NCI-H526 (cell line): ENCODE results near the gene BRSK2.

ENCODE experiments used
- DNase-seq, 2 experiments: peaks; one replicate each; lab custom pipeline; 2025; lab: John Stamatoyannopoulos, UW

BRSK2 gene

GRCh38 chr11:1375955-1376258, 13.8 kb upstream of the BRSK2 start:
- DNase-seq: no peak

- no peak for DNase-seq
These were observed 12.4 kb upstream of the BRSK2 start for GRCh38 chr11:1377231-1377780.

GRCh38 chr11:1381793-1382425, 7.8 kb upstream of the BRSK2 start:
- no peak for DNase-seq

GRCh38 chr11:1382429-1382828, 7.3 kb upstream of the BRSK2 start:
- no peak for DNase-seq

GRCh38 chr11:1382831-1383607, 6.7 kb upstream of the BRSK2 start:
- DNase-seq: peak; percentile 57 to 88

GRCh38 chr11:1384199-1384970, 5.3 kb upstream of the BRSK2 start:
- DNase-seq: peak in 1 of 2 experiments; percentile 29

GRCh38 chr11:1387521-1387920, 2.2 kb upstream of the BRSK2 start:
- DNase-seq: no peak

- peak in 1 of 2 experiments; percentile 41 for DNase-seq
These were observed 1.6 kb upstream of the BRSK2 start for GRCh38 chr11:1387961-1388762.

- DNase-seq: peak; percentile 46 to 78
These were observed 1.0 kb upstream of the BRSK2 start for GRCh38 chr11:1388763-1389102.

GRCh38 chr11:1389103-1389931, 417 bp upstream of the BRSK2 start:
- DNase-seq: peak; percentile 91 to 99

- peak in 1 of 2 experiments; percentile 60 for DNase-seq
These were observed 933 bp downstream of the BRSK2 start for GRCh38 chr11:1390569-1391164.

- DNase-seq: peak; percentile 40 to 85
These were observed 1.7 kb downstream of the BRSK2 start for GRCh38 chr11:1391165-1392075.

GRCh38 chr11:1392111-1392510, 2.4 kb downstream of the BRSK2 start:
- DNase-seq: no peak

GRCh38 chr11:1392561-1392960, 2.8 kb downstream of the BRSK2 start:
- DNase-seq: no peak

- DNase-seq: no peak
These were observed 3.4 kb downstream of the BRSK2 start for GRCh38 chr11:1393038-1393710.

GRCh38 chr11:1394936-1395772, 5.4 kb downstream of the BRSK2 start:
- no peak for DNase-seq

- no peak for DNase-seq
These were observed 6.1 kb downstream of the BRSK2 start for GRCh38 chr11:1395773-1396374.
